ENCODE data around the gene SMCHD1. TPM values are rescaled to one million over a fixed set of nuclear protein-coding genes. Genes with fewer than 3 reads are reported as not detected.
"Not testable (repeated sequence)": the region's sequence is repeated elsewhere in the genome, so short reads cannot be mapped to it uniquely, and the experiment has no call there.

Gene SMCHD1
- total RNA-seq, 1 experiment from 2014 or later, result 31.6 TPM

DNA sequence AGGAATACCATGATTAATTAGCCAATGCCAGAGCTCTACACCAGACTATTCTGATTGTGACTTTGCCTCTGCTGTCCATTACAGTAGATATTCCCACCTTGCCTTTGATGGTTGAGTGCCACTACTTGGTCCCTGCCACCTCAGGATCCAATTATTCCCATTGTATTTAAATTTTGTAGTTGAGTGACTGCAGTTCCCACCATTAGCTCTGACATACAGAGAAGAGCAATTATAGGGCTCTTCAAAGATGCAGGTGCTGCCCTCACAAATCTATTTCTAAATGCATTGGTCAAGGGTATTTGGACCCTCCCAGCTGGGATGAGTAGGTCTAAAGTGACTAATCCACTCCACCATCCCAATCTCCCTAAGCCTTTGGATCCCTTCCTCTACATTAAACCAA is 181.8 kb downstream of the SMCHD1 start:
- DNase-seq (ENCODE audit: low read depth); in situ Hi-C loops (cut with HindIII; ENCODE audit: low pct_unique_long_range_greater_than_20kb, low sequenced_read_pairs): not testable (repeated sequence)

DNA sequence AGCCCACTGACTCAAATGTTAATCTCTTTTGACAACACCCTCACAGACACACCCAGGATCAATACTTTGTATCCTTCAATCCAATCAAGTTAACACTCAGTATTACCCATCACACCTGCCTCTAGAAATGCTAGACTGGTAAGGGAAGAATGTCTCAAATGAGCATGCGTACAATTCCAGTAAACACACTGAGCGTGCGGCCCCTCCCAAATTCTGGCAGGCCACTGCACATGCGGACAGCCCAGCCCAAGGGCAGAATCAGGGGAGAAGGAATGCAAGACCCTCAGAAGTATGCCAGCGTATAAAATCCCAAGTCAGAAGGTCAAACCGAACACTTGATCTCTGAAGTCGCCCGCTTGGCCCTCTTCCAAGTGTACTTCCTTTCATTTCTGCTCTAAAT is 183.7 kb downstream of the SMCHD1 start:
- DNase-seq (ENCODE audit: low read depth), result no peak
- in situ Hi-C loops (cut with HindIII; ENCODE audit: low pct_unique_long_range_greater_than_20kb, low sequenced_read_pairs), result no loop called here

DNA sequence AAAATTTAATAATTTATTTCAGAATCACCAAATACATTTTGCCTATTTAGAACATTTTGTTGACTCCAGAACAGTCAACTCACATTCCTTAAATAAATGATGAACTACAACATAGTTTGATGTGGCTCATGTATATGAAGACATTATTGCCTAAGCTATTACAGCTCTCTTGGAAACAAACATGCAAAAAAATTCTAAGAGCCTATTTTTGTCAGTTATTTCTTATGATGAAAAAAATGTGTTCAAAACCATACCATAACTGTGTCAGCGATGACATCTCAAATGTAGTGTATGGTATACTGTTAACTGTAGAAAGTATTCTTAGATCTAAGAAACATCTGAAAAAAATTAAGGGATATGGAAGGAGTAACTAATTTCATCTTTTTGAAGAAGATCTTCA is 185.0 kb downstream of the SMCHD1 start:
- in situ Hi-C loops (cut with HindIII; ENCODE audit: low pct_unique_long_range_greater_than_20kb, low sequenced_read_pairs), result no loop called here
- DNase-seq (ENCODE audit: low read depth), result no peak

DNA sequence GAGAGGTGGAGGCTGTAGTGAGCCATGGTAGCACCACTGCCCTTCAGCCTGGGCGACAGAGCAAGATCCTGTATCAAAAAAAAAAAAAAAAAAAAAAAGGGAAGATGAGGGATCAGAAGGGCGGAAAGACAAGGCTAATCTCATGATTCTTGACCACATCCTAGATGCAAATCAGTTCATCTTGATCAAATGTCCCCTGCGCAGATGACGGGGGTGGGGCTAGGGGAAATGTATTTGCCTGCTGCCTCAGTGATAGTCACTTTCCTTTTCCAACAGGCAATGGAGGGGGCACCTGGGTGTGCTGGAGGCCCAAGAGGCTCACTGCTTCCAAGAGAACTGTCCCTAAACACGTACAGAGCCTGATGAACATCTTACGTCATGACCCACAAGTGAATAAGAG is 187.6 kb downstream of the SMCHD1 start:
- in situ Hi-C loops (cut with HindIII; ENCODE audit: low pct_unique_long_range_greater_than_20kb, low sequenced_read_pairs), result no loop called here

GRCh38 chr18:2845172-2845571 is 189.6 kb downstream of the SMCHD1 start:
- no peak for DNase-seq (ENCODE audit: low read depth)
- in situ Hi-C loops (cut with HindIII; ENCODE audit: low pct_unique_long_range_greater_than_20kb, low sequenced_read_pairs), result no loop called here

More for the DNA sequence above, 187.6 kb downstream of the SMCHD1 start:
- DNase-seq (ENCODE audit: low read depth), result no peak

DNA sequence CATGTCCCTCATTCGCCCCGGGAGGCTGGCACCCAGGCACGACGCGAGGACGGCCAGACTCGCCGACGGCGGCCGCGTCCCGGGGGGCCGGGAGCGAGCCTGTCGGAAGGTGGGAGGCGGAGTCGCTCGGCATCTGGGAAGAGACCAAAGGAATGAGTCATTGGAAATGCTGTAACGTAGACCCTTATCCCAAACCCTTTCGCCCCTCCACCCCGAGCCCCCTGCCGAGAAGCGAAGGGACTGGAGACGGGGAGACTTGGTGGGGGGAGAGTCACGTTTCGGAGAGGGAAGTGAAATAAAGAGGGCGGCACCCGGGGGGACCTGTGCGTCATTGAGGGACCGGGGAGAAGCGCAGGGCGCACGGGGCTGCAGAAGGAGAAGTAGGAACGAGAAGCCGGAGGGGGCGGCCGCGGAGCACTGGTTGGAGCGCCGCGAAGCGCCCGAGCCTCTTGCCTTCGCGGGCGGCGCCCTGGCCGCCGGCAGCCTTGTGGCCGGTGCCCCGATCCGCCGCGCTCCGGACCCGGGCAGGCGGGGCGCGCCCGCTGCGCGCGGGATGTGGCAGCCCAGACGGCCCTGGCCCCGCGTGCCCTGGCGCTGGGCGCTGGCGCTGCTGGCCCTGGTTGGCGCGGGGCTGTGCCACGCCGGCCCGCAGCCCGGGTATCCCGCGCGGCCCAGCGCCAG is 191.2 kb downstream of the SMCHD1 start, which contains the start of gene EMILIN2:
Gene EMILIN2 (plus strand): TSS at position 371 of the 681 bp plus-strand sequence. CDS start 183 bp downstream, at position 554.
- in situ Hi-C loops (cut with HindIII; ENCODE audit: low pct_unique_long_range_greater_than_20kb, low sequenced_read_pairs), result no loop called here
- peak; percentile 63 for DNase-seq (ENCODE audit: low read depth)

- in situ Hi-C loops (cut with HindIII; ENCODE audit: low pct_unique_long_range_greater_than_20kb, low sequenced_read_pairs), result no loop called here
- peak; percentile 23 for DNase-seq (ENCODE audit: low read depth)
Observed at GRCh38 chr18:2847317-2848246, 192.1 kb downstream of the SMCHD1 start.

DNA sequence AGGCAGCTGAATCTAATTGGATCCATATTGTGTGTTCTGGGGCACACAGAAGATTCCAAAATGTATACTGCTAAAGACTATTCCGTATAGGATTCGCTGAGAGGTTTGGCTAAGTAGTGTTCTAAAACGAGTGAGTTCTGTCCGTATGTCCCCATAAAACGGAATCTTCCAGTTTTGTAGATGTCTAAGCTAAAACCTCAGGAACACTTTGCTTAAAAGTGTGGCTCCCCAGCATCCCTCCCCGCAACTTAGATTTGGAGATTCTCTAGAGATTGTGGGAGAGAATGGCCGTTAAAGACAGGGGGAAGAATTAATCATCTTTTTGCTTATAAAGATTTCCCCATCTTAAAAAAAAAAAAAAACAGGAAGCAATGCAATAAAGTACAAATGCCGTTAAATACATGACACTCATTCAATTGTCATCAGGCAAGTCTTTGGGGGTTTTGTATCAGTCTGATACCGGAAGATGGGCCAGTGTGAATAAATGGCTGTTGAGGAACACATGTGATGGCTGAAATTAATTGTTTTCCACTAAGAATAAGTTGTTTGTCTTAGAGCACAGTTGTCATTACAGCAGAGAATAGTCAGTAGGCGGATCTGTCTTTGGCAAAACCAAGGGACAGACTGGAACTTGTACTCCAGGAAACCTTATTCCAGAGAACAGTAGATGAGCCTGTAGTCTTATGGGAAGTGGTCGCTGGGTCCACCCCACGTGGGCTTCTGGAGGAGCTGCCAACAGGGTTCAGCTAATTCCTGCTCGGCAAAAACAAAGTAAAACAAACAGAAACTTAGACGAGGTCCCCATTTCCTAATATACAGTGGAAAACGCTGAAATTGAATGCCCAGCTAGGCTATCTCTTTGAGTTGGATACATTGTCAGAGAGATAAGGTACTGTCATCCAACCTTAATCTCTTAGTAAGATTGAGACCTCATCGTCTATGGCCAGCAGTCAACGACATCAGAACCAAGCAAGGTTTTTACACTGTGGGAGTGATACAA is 193.0 kb downstream of the SMCHD1 start:
- in situ Hi-C loops (cut with HindIII; ENCODE audit: low pct_unique_long_range_greater_than_20kb, low sequenced_read_pairs), result no loop called here

DNA sequence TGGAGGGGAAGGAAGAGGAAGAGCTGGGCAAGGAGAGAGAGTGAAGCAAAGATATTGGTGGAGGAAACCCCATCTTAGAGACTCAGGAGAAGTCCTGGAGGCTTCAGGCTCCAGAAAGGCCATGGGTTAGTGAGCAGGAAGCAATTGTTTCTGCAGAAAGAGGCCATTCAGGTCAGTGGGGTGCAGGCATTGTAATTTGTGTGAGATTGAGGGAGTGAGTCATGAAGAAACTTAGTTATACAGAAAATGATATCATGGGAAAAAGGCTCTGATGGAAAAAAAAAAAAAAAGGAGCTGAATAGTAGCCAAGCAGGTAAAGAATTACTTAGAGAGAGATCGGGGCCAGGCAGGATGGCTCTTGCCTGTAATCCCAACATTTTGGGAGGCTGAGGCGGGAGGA is 195.3 kb downstream of the SMCHD1 start:
- in situ Hi-C loops (cut with HindIII; ENCODE audit: low pct_unique_long_range_greater_than_20kb, low sequenced_read_pairs), result no loop called here
- peak; percentile 46 for DNase-seq (ENCODE audit: low read depth)

More for the DNA sequence above, 193.0 kb downstream of the SMCHD1 start:
- DNase-seq (ENCODE audit: low read depth), result no peak

DNA sequence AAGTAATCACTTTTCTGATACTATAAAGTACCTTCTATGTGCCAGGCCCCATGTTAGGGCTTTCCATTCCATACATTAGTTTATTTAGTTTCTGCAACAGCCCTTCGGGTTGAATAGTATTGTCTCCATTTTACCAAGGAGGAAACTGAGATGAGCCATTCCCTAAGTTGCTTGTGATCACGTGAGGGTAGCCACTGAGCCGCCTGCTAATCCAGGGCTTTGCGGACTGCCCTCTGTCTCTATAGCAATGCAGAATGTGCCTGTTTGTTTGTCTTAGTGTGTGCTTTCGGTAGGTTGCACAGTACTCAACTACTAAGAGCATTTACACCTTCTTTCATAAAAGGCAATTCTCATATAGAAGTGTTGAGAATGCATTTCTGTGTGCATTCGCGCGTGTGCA is 196.2 kb downstream of the SMCHD1 start:
- in situ Hi-C loops (cut with HindIII; ENCODE audit: low pct_unique_long_range_greater_than_20kb, low sequenced_read_pairs), result no loop called here
- DNase-seq (ENCODE audit: low read depth), result no peak

DNA sequence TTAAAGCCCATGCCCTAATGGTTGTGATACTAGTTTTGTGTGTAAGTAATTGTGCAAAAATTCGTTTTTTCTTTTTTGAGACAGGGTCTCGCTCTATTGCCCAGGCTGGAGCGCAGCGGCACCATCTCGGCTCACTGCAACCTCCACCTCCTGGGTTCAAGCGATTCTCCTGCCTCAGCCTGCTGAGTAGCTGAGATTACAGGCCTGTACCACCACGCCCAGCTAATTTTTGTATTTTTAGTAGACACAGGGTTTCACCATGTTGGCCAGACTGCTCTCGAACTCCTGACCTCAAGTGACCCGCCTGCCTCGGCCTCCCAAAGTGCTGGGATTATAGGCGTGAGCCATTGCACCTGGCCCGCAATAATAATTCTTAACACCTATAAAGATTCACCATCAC is 196.9 kb downstream of the SMCHD1 start:
- in situ Hi-C loops (cut with HindIII; ENCODE audit: low pct_unique_long_range_greater_than_20kb, low sequenced_read_pairs); DNase-seq (ENCODE audit: low read depth): not testable (repeated sequence)

- no peak for DNase-seq (ENCODE audit: low read depth)
- in situ Hi-C loops (cut with HindIII; ENCODE audit: low pct_unique_long_range_greater_than_20kb, low sequenced_read_pairs), result no loop called here
Observed at GRCh38 chr18:2853173-2853925, 197.8 kb downstream of the SMCHD1 start.

DNA sequence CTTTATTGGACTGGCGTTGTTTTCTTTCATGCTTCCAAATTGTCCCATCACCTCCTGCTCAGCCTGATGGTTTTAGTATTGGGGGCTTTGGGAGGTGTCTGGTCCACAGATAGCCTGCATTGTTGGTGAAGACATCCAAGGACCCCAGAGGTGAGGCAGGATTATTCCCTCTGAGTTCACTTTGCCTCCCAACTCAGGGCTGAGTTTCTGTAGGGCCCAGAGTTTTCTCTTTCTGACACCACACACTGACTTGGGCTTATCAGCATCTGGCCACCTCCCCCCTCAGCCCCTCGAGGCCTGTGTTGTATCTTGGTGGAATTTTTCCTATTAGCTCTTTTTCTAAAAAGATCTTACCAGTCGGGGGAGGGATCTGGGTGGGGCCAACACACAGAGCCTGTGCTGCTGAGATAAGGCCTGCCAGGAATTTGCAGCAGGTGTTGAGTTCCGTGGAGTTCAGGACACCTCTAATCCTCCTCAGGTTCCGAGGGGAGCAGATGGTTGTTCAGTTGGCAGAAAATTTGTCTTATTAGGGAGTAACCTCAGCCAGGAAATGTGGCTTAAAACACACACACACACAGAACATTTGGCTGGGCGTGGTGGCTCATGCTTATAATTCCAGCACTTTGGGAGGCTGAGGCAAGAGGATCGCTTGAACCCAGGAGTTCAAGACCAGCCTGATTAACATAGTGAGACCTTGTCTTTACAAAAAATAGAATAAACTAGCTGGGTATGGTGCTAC is 198.6 kb downstream of the SMCHD1 start:
- no peak for DNase-seq (ENCODE audit: low read depth)
- in situ Hi-C loops (cut with HindIII; ENCODE audit: low pct_unique_long_range_greater_than_20kb, low sequenced_read_pairs), result no loop called here
